Stimulated activated CD8-positive, alpha-beta memory T cell treated with anti-CD3 and anti-CD28 coated beads, Interleukin-2, amount 100 ng/mL, for 48 hours (primary cell): ENCODE results near the gene FSIP1.

ENCODE experiments used
- DNase-seq, 2 donors: peaks; one replicate each; pipeline ENCODE4 v3.0.0-alpha.2; 2020; ENCODE audit warnings: low read depth in 2 of 2

Gene FSIP1

GRCh38 chr15:39582286-39582976, 200.2 kb downstream of the FSIP1 start:
- DNase-seq = no peak

GRCh38 chr15:39581793-39582285, 200.8 kb downstream of the FSIP1 start:
- DNase-seq = no peak

- DNase-seq = no peak
Measured at GRCh38 chr15:39581242-39581792, 201.3 kb downstream of the FSIP1 start.

GRCh38 chr15:39580485-39581241, 202.0 kb downstream of the FSIP1 start, which contains the start of gene THBS1:
TSS of gene THBS1 (plus strand) at chr15:39581079. CDS start at chr15:39581858, 779 bp downstream.
- peak; percentile 32 to 35 for DNase-seq

- DNase-seq = peak; percentile 78 to 89
Measured at GRCh38 chr15:39580117-39580484, 202.5 kb downstream of the FSIP1 start.

GRCh38 chr15:39579487-39580116, 203.0 kb downstream of the FSIP1 start:
- DNase-seq = no peak

- no peak for DNase-seq
Measured at GRCh38 chr15:39578851-39579486, 203.7 kb downstream of the FSIP1 start.

GRCh38 chr15:39575180-39575579, 207.5 kb downstream of the FSIP1 start:
- DNase-seq = no peak

- no peak for DNase-seq
Measured at GRCh38 chr15:39574427-39574826, 208.2 kb downstream of the FSIP1 start.

- DNase-seq = no peak
Measured at GRCh38 chr15:39573844-39574243, 208.8 kb downstream of the FSIP1 start.

- DNase-seq = no peak
Measured at GRCh38 chr15:39573287-39573686, 209.4 kb downstream of the FSIP1 start.

- DNase-seq = no peak
Measured at GRCh38 chr15:39565851-39566250, 216.8 kb downstream of the FSIP1 start.

GRCh38 chr15:39564972-39565665, 217.5 kb downstream of the FSIP1 start:
- DNase-seq = no peak

- DNase-seq = no peak
Measured at GRCh38 chr15:39558421-39558820, 224.2 kb downstream of the FSIP1 start.

- DNase-seq = no peak
Measured at GRCh38 chr15:39556461-39556860, 226.2 kb downstream of the FSIP1 start.

GRCh38 chr15:39555885-39556284, 226.8 kb downstream of the FSIP1 start:
- no peak for DNase-seq

- DNase-seq = no peak
Measured at GRCh38 chr15:39554746-39555387, 227.8 kb downstream of the FSIP1 start.

- DNase-seq = no peak
Measured at GRCh38 chr15:39553947-39554693, 228.5 kb downstream of the FSIP1 start.

- DNase-seq = no peak
Measured at GRCh38 chr15:39552556-39552955, 230.1 kb downstream of the FSIP1 start.

- DNase-seq = no peak
Measured at GRCh38 chr15:39551476-39551875, 231.2 kb downstream of the FSIP1 start.
